Endothelial cell of umbilical vein (primary cell): ENCODE data around the gene NGRN.

Source experiments
- EZH2 ChIP-seq: IDR thresholded peaks from 2 replicates; pipeline ENCODE4 v1.6.1; 2012; ENCODE audit warnings: borderline replicate concordance, low read depth, mild to moderate bottlenecking, moderate library complexity, low read length, inconsistent platforms; ENCODE audit not compliant: severe bottlenecking
- GATA2 ChIP-seq: IDR thresholded peaks from 2 replicates; pipeline ENCODE4 v1.7.0; 2011; ENCODE audit warnings: low read depth, mild to moderate bottlenecking, moderate library complexity, mixed read lengths, low read length; ENCODE audit not compliant: insufficient read length, insufficient read depth
- JUN ChIP-seq: IDR thresholded peaks from 2 replicates; pipeline ENCODE4 v1.6.1; 2011; ENCODE audit warnings: borderline replicate concordance, low read depth; ENCODE audit not compliant: insufficient read length, insufficient read depth
- POLR2A ChIP-seq: IDR thresholded peaks from 2 replicates; pipeline ENCODE4 v1.6.1; 2012; ENCODE audit warnings: low read depth, mild to moderate bottlenecking, control low read depth, low read length
- POLR2AphosphoS5 ChIP-seq: IDR thresholded peaks from 2 replicates; pipeline ENCODE4 v1.6.1; 2012; ENCODE audit warnings: low read depth, mild to moderate bottlenecking, control low read depth, low read length, moderate library complexity; ENCODE audit not compliant: insufficient read depth
- TF ChIP-seq, protein P1 (sequence below), 2 donors: IDR thresholded peaks; 1 replicate in 1 of 2; 2 replicates in 1 of 2; pipeline ENCODE4 v1.5.1; 2011; ENCODE audit warnings: low read length in 2 of 2, mild to moderate bottlenecking in 2 of 2, moderate library complexity in 2 of 2, control low read depth in 1 of 2, inconsistent platforms in 1 of 2, low read depth in 1 of 2; ENCODE audit not compliant: insufficient read depth in 1 of 2; ENCODE audit errors: extremely low read depth in 1 of 2
- TF ChIP-seq, protein P2 (sequence below): IDR thresholded peaks from 2 replicates; pipeline ENCODE4 v1.6.1; 2011; ENCODE audit not compliant: insufficient read depth, insufficient read length

DNA sequence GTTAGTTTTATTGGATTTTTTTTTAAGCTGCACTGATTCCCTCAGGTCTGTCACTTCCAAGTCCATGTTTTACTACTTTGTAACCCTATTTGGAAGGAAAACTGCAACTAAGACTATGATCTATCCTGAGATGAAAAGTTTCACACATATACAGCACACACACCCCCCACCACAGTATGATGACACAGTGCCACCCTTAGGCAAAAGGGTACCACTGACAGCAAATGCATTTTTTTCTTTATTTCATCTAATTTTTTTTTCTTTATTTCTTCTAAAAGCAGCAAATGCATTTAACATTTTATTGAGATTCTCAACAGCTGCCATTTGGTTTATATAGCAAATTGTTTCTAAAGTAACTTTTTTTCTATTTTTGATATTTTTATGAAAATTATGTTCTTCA is 21.2 kb downstream of the NGRN start:
- TF ChIP-seq, protein P1, sequence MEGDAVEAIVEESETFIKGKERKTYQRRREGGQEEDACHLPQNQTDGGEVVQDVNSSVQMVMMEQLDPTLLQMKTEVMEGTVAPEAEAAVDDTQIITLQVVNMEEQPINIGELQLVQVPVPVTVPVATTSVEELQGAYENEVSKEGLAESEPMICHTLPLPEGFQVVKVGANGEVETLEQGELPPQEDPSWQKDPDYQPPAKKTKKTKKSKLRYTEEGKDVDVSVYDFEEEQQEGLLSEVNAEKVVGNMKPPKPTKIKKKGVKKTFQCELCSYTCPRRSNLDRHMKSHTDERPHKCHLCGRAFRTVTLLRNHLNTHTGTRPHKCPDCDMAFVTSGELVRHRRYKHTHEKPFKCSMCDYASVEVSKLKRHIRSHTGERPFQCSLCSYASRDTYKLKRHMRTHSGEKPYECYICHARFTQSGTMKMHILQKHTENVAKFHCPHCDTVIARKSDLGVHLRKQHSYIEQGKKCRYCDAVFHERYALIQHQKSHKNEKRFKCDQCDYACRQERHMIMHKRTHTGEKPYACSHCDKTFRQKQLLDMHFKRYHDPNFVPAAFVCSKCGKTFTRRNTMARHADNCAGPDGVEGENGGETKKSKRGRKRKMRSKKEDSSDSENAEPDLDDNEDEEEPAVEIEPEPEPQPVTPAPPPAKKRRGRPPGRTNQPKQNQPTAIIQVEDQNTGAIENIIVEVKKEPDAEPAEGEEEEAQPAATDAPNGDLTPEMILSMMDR (IDR thresholded peaks at IDR 0.05; ENCODE audit: extremely low read depth in 1 of 2, insufficient read depth in 1 of 2, low read depth in 1 of 2, low read length in 2 of 2) = peak; percentile 38 to 39
- TF ChIP-seq POLR2AphosphoS5 (no peak), EZH2 (no peak), POLR2A (no peak), JUN (no peak), GATA2 (no peak)
- TF ChIP-seq, protein P2, sequence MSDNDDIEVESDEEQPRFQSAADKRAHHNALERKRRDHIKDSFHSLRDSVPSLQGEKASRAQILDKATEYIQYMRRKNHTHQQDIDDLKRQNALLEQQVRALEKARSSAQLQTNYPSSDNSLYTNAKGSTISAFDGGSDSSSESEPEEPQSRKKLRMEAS = no peak
